ENCODE data around the gene EXOC5. TPM values are rescaled to one million over a fixed set of nuclear protein-coding genes. Genes with fewer than 3 reads are reported as not detected.
"Not testable (repeated sequence)": the region's sequence is repeated elsewhere in the genome, so short reads cannot be mapped to it uniquely, and the experiment has no call there.

Gene EXOC5
- total RNA-seq, 2 donors from 2014 or later = 40.3 to 50.3 TPM

DNA sequence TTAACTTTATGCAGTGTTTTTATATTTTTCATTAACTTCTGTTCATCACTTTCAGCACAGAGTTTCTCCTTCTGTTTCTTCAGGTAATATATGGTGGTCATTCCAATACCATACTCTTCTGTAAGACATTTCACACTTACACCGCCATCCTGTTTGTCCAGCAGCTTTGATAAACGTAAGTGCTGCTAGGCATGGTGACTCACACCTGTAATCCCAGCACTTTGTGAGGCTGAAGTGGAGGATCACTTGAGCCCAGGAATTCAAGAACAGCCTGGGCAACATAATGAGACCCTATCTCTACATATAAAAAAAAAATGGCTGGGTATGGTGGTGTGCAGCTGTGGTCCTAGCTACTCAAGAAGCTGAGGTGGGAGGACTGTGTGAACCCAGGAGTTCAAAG, 55.8 kb downstream of the EXOC5 start:
- ATAC-seq (ENCODE audit: insufficient number of reproducible peaks, low FRiP score, low read depth) (no peak), DNase-seq (ENCODE audit: low spot score) (no peak)
- H3K27ac ChIP-seq = no peak overlapping the region
- no peaks in the 10 kb centered on the region for H3K4me1 ChIP-seq (ENCODE audit: control insufficient read depth in 1 of 2, low read depth in 2 of 2)
- H3K4me3 ChIP-seq = no peak overlapping the region
- TF ChIP-seq, protein P1, sequence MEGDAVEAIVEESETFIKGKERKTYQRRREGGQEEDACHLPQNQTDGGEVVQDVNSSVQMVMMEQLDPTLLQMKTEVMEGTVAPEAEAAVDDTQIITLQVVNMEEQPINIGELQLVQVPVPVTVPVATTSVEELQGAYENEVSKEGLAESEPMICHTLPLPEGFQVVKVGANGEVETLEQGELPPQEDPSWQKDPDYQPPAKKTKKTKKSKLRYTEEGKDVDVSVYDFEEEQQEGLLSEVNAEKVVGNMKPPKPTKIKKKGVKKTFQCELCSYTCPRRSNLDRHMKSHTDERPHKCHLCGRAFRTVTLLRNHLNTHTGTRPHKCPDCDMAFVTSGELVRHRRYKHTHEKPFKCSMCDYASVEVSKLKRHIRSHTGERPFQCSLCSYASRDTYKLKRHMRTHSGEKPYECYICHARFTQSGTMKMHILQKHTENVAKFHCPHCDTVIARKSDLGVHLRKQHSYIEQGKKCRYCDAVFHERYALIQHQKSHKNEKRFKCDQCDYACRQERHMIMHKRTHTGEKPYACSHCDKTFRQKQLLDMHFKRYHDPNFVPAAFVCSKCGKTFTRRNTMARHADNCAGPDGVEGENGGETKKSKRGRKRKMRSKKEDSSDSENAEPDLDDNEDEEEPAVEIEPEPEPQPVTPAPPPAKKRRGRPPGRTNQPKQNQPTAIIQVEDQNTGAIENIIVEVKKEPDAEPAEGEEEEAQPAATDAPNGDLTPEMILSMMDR (IDR thresholded peaks at IDR 0.05) = no peak
- no peaks in the 10 kb centered on the region for H3K9me3 ChIP-seq
- H3K36me3 ChIP-seq = peaks cover 31% of the 10 kb centered on the region
- no peaks in the 10 kb centered on the region for H3K27me3 ChIP-seq (replicated peaks; ENCODE audit: insufficient read depth)

DNA sequence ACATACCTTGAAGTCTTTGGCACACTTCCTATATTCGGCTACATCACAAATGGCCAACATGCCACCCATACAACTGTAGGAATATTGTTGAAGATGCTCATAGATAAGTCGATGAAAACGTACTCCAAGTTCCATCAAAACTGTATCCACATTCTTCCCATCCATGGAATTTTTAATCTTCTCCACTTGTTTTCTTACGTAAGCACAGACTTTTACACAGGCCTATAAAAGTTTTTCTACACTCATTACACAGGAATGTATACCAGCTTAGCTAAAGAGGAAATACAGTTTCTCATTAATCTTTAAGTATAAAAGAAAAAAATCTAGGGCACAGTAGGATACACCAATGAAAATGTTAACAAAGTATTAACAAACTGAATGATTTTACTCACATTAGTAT, 59.1 kb downstream of the EXOC5 start:
- no peaks in the 10 kb centered on the region for H3K27me3 ChIP-seq (replicated peaks; ENCODE audit: insufficient read depth)
- DNase-seq (ENCODE audit: low spot score) = no peak
- no peaks in the 10 kb centered on the region for H3K9me3 ChIP-seq
- H3K4me3 ChIP-seq = no peak overlapping the region
- peaks cover 27% of the 10 kb centered on the region for H3K36me3 ChIP-seq
- TF ChIP-seq, protein P1 (IDR thresholded peaks at IDR 0.05) = no peak
- ATAC-seq (ENCODE audit: insufficient number of reproducible peaks, low FRiP score, low read depth) = no peak
- H3K27ac ChIP-seq = no peak overlapping the region
- no peaks in the 10 kb centered on the region for H3K4me1 ChIP-seq (ENCODE audit: control insufficient read depth in 1 of 2, low read depth in 2 of 2)

DNA sequence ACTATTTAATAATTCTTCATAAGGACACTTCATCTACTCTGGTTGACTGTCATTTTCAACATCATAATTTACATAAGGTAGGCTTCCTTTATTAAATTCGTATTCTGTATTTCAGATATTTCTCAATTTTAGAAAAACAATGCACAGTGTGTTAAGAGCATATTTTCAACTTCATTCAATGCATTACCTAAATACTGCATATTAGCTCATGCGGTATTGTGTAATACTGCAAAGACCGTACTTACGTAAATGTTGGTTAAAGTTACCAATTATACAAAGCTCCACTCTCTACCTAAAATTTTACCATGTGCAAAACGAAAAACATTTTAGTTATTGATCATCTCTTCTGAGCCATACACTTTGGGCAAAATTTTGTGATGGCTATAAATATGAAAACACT, 62.8 kb downstream of the EXOC5 start:
- H3K9me3 ChIP-seq = no peaks in the 10 kb centered on the region
- no peak overlapping the region for H3K27ac ChIP-seq
- H3K4me1 ChIP-seq (ENCODE audit: control insufficient read depth in 1 of 2, low read depth in 2 of 2) = no peaks in the 10 kb centered on the region
- H3K4me3 ChIP-seq = no peak overlapping the region
- DNase-seq (ENCODE audit: low spot score) (no peak), ATAC-seq (ENCODE audit: insufficient number of reproducible peaks, low FRiP score, low read depth) (no peak)
- H3K27me3 ChIP-seq (replicated peaks; ENCODE audit: insufficient read depth) = no peaks in the 10 kb centered on the region
- peaks cover 13% of the 10 kb centered on the region for H3K36me3 ChIP-seq
- TF ChIP-seq, protein P1 (IDR thresholded peaks at IDR 0.05) = no peak

DNA sequence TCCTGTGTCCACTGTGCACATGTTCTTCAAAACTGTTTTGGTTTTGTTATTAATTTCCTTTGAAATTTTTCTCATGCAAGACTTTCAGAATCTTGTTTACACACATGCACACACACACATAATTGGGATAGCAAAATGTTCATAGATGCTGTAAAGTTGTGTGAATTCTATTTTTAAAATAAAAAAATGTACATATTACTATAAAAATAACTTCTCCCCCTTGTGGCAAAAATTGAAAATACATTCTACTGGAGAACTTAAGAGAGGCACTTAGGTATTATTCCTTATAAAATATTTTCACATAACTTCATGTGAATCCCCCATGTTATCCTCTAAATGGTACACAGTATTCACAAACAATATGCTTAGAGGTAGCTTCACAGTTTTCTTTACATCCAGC, 66.0 kb downstream of the EXOC5 start:
- H3K27ac ChIP-seq; H3K4me1 ChIP-seq (ENCODE audit: control insufficient read depth in 1 of 2, low read depth in 2 of 2); H3K36me3 ChIP-seq; H3K4me3 ChIP-seq; ATAC-seq (ENCODE audit: insufficient number of reproducible peaks, low FRiP score, low read depth); DNase-seq (ENCODE audit: low spot score); H3K27me3 ChIP-seq (replicated peaks; ENCODE audit: insufficient read depth); H3K9me3 ChIP-seq: not testable (repeated sequence)

DNA sequence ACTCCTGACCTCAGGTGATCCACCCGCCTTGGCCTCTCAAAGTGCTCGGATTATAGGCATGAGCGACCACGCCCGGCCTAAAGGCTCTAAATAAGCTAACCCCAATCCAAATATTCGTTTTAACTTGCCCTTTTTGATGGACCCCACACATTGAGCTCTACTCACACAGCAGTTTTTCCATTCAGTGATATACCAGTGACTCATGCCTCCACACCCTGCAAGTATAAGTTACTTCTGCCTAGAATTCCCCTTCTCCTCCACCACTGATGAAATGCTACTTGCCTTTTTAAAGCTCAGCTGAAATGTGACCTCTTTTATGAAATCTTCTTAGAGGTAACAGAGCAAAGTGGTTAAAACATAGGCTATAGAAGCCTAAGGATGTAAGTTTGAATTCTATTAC, 68.8 kb downstream of the EXOC5 start:
- Histone ChIP-seq H3K27ac (no peak overlapping the region), H3K4me3 (no peak overlapping the region), H3K27me3 (replicated peaks; ENCODE audit: insufficient read depth) (no peaks in the 10 kb centered on the region), H3K36me3 (no peaks in the 10 kb centered on the region), H3K9me3 (no peaks in the 10 kb centered on the region), H3K4me1 (ENCODE audit: control insufficient read depth in 1 of 2, low read depth in 2 of 2) (no peaks in the 10 kb centered on the region)
- DNase-seq (ENCODE audit: low spot score) = no peak
- TF ChIP-seq, protein P1 (IDR thresholded peaks at IDR 0.05) = no peak
- ATAC-seq (ENCODE audit: insufficient number of reproducible peaks, low FRiP score, low read depth) = no peak

DNA sequence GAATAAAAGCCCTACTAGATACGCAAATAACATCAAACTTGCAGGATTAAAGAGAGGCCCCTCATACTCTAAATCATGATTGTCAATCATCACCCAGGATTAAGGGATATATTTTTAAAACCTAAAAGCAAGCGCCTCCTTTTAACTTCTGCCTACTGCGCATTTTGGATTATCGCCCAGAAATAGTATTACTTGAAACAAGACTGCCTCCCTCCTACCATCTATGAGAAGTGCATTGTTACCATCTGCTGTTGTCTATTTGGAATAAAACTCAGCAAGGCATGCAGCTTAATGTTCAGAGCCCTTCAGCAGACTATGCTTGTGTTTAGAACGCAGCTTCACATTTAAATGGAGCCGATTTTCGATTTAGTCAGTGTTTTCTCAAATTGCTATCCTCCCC, 79.6 kb downstream of the EXOC5 start:
- Histone ChIP-seq H3K4me1 (ENCODE audit: control insufficient read depth in 1 of 2, low read depth in 2 of 2) (no peaks in the 10 kb centered on the region), H3K9me3 (no peaks in the 10 kb centered on the region), H3K4me3 (no peak overlapping the region), H3K27me3 (replicated peaks; ENCODE audit: insufficient read depth) (no peaks in the 10 kb centered on the region), H3K36me3 (no peaks in the 10 kb centered on the region), H3K27ac (no peak overlapping the region)
- DNase-seq (ENCODE audit: low spot score) = no peak
- TF ChIP-seq, protein P1 (IDR thresholded peaks at IDR 0.05) = no peak
- no peak for ATAC-seq (ENCODE audit: insufficient number of reproducible peaks, low FRiP score, low read depth)

Measured in thoracic aorta (tissue), 2 donors.